SK-N-SH treated with all-trans-retinoic acid at 6 μM for 48 hours (cell line): ENCODE measurements around the gene STRA6.

ENCODE experiments used
- ESRRG ChIP-seq: fragments of 250-450 bp; sonication (Bioruptor Pico); IDR thresholded peaks from 2 replicates; pipeline ENCODE4 v1.6.1; 2021; ENCODE audit warnings: mild to moderate bottlenecking
- PATZ1 ChIP-seq: fragments of 250-450 bp; sonication (Bioruptor Pico); IDR thresholded peaks from 2 replicates; pipeline ENCODE4 v1.8.0; 2020; ENCODE audit warnings: mild to moderate bottlenecking, moderate library complexity, borderline replicate concordance
- ZFP3 ChIP-seq: fragments of 250-450 bp; sonication (Bioruptor Pico); IDR thresholded peaks from 2 replicates; pipeline ENCODE4 v1.5.0; 2020; ENCODE audit warnings: mild to moderate bottlenecking, moderate library complexity
- ZNF8 ChIP-seq: fragments of 450-650 bp; formaldehyde crosslinking; IDR thresholded peaks from 2 replicates; pipeline ENCODE4 v1.5.0; 2020; ENCODE audit warnings: mild to moderate bottlenecking, moderate library complexity
- TF ChIP-seq, protein P1 (sequence below): fragments of 250-450 bp; sonication (Bioruptor Pico); IDR thresholded peaks from 2 replicates; pipeline ENCODE4 v1.5.1; 2020; ENCODE audit warnings: low read depth, mild to moderate bottlenecking, moderate library complexity

GRCh38 chr15:74167891-74168331 lies 34.7 kb downstream of the STRA6 start:
- TF ChIP-seq ESRRG (CRISPR knock-in tag) (no peak), ZNF8 (CRISPR knock-in tag) (no peak), PATZ1 (CRISPR knock-in tag) (no peak), ZFP3 (CRISPR knock-in tag) (no peak)
- TF ChIP-seq, protein P1, sequence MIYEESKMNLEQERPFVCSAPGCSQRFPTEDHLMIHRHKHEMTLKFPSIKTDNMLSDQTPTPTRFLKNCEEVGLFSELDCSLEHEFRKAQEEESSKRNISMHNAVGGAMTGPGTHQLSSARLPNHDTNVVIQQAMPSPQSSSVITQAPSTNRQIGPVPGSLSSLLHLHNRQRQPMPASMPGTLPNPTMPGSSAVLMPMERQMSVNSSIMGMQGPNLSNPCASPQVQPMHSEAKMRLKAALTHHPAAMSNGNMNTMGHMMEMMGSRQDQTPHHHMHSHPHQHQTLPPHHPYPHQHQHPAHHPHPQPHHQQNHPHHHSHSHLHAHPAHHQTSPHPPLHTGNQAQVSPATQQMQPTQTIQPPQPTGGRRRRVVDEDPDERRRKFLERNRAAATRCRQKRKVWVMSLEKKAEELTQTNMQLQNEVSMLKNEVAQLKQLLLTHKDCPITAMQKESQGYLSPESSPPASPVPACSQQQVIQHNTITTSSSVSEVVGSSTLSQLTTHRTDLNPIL (CRISPR knock-in tag), result no peak
